PFSK-1 (cell line): ENCODE data around the gene TAF11L14.

Experiments
- POLR2AphosphoS5 ChIP-seq: IDR thresholded peaks from 2 replicates; pipeline ENCODE4 v1.6.1; 2012; ENCODE audit warnings: low read depth, mild to moderate bottlenecking, control low read depth, low read length, moderate library complexity
- SIN3A ChIP-seq: IDR thresholded peaks from 2 replicates; pipeline ENCODE4 v1.6.1; 2012; ENCODE audit warnings: mild to moderate bottlenecking, low read length, moderate library complexity, borderline replicate concordance; ENCODE audit not compliant: insufficient read depth
- TF ChIP-seq, protein P1 (sequence below), 2 experiments: IDR thresholded peaks; 2 replicates each; pipeline versions ENCODE4 v1.6.1 to v1.8.0; 2011 to 2012; ENCODE audit warnings: low read depth in 2 of 2, low read length in 2 of 2, control low read depth in 1 of 2, inconsistent platforms in 1 of 2, mild to moderate bottlenecking in 1 of 2, moderate library complexity in 1 of 2; ENCODE audit not compliant: insufficient read depth in 1 of 2

DNA sequence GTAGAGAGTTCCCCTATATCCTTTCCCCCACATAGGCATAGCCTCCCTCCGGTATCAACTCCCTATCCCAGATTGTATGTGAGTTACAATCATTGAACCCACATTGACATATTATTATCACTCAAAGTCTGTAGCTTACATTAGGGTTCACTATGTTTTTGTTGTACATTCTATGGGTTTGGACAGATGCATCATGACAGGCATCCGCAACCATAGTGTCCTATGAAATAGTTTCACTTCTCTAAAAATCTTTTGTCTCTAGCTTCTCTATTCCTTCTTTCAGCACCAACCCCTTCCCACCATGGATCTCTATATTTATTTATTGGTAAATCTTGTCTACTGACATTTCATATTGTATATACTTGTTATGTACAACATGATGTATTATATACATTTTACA, 31.6 kb downstream of the TAF11L14 start:
- TF ChIP-seq POLR2AphosphoS5 (no peak), SIN3A (no peak)
- TF ChIP-seq, protein P1, sequence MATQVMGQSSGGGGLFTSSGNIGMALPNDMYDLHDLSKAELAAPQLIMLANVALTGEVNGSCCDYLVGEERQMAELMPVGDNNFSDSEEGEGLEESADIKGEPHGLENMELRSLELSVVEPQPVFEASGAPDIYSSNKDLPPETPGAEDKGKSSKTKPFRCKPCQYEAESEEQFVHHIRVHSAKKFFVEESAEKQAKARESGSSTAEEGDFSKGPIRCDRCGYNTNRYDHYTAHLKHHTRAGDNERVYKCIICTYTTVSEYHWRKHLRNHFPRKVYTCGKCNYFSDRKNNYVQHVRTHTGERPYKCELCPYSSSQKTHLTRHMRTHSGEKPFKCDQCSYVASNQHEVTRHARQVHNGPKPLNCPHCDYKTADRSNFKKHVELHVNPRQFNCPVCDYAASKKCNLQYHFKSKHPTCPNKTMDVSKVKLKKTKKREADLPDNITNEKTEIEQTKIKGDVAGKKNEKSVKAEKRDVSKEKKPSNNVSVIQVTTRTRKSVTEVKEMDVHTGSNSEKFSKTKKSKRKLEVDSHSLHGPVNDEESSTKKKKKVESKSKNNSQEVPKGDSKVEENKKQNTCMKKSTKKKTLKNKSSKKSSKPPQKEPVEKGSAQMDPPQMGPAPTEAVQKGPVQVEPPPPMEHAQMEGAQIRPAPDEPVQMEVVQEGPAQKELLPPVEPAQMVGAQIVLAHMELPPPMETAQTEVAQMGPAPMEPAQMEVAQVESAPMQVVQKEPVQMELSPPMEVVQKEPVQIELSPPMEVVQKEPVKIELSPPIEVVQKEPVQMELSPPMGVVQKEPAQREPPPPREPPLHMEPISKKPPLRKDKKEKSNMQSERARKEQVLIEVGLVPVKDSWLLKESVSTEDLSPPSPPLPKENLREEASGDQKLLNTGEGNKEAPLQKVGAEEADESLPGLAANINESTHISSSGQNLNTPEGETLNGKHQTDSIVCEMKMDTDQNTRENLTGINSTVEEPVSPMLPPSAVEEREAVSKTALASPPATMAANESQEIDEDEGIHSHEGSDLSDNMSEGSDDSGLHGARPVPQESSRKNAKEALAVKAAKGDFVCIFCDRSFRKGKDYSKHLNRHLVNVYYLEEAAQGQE (IDR thresholded peaks at IDR 0.05; ENCODE audit: insufficient read depth in 1 of 2, low read depth in 2 of 2, low read length in 2 of 2), result no peak
